Karpas-422 (cell line): Measurements from ENCODE around the gene PSAPL1. TPM values are rescaled to one million over a fixed set of nuclear protein-coding genes. Genes with fewer than 3 reads are reported as not detected.

Source experiments
- DNase-seq: peaks from one replicate; pipeline ENCODE4 v3.0.0-alpha.2; 2015
- H2AFZ ChIP-seq: fragments of 200-600 bp; sonication (generic); 2 replicates; pipeline ENCODE4 v1.6.1; 2014; ENCODE audit warnings: antibody characterized with exemption, low read length, mixed read lengths
- H3K27ac ChIP-seq: fragments of 200-600 bp; sonication (generic); 2 replicates; pipeline ENCODE4 v1.5.1; 2014; ENCODE audit warnings: mild to moderate bottlenecking, low read length, moderate library complexity
- H3K27me3 ChIP-seq: fragments of 200-600 bp; sonication (generic); 2 replicates; pipeline ENCODE4 v1.6.1; 2014; ENCODE audit warnings: low read length, mixed read lengths
- H3K36me3 ChIP-seq: fragments of 200-600 bp; sonication (generic); 2 replicates; pipeline ENCODE4 v1.6.1; 2014; ENCODE audit warnings: low read length, mixed read lengths; ENCODE audit not compliant: insufficient read depth
- H3K4me1 ChIP-seq: fragments of 200-600 bp; sonication (generic); 2 replicates; pipeline ENCODE4 v1.6.1; 2014; ENCODE audit warnings: mild to moderate bottlenecking, low read length, mixed read lengths
- H3K4me2 ChIP-seq: fragments of 200-600 bp; sonication (generic); 2 replicates; pipeline ENCODE4 v1.6.1; 2014; ENCODE audit warnings: low read length, low read depth, mild to moderate bottlenecking; ENCODE audit not compliant: poor library complexity, severe bottlenecking
- H3K4me3 ChIP-seq: fragments of 200-600 bp; sonication (generic); 2 replicates; pipeline ENCODE4 v1.5.1; 2014; ENCODE audit warnings: mild to moderate bottlenecking, antibody characterized with exemption, low read length, mixed read lengths
- H3K79me2 ChIP-seq: fragments of 200-600 bp; sonication (generic); 2 replicates; pipeline ENCODE4 v1.6.1; 2014; ENCODE audit warnings: mild to moderate bottlenecking, low read length, mixed read lengths
- H3K9ac ChIP-seq: fragments of 200-600 bp; sonication (generic); 2 replicates; pipeline ENCODE4 v1.6.0; 2014; ENCODE audit warnings: low read length
- H3K9me2 ChIP-seq: fragments of 200-600 bp; sonication (generic), shearing (Covaris generic); replicated peaks from 2 replicates; pipeline ENCODE4 v1.6.0; 2014; ENCODE audit warnings: mild to moderate bottlenecking, low read length, moderate library complexity; ENCODE audit not compliant: insufficient read depth
- H3K9me3 ChIP-seq: fragments of 300-700, 200-600 bp; sonication (generic); 2 replicates; pipeline ENCODE4 v1.6.1; 2014; ENCODE audit warnings: low read length, mixed read lengths
- H4K20me1 ChIP-seq: fragments of 200-600 bp; sonication (generic); 2 replicates; pipeline ENCODE4 v1.6.1; 2014; ENCODE audit warnings: mild to moderate bottlenecking, antibody characterized with exemption, low read length, low read depth; ENCODE audit not compliant: insufficient read depth
- total RNA-seq: library from RNA; depleted of rRNA; stranded (reverse); fragments of >200 nt; shearing (Covaris generic); gene quantifications from 2 replicates; pipeline ENCODE4 v1.2.3, GENCODE V29; 2014; ENCODE audit warnings: low replicate concordance

Gene PSAPL1
- total RNA-seq, 1 experiment from 2014 or later = not detected

- H3K9me3 ChIP-seq = no peaks in the 10 kb centered on the region
- no peaks in the 10 kb centered on the region for H4K20me1 ChIP-seq
- H3K27me3 ChIP-seq = no peaks in the 10 kb centered on the region
- no peak overlapping the region for H3K4me2 ChIP-seq
- H2AFZ ChIP-seq = no peak overlapping the region
- H3K4me3 ChIP-seq = no peak overlapping the region
- H3K9ac ChIP-seq = no peak overlapping the region
- H3K79me2 ChIP-seq = no peaks in the 10 kb centered on the region
- no peak overlapping the region for H3K27ac ChIP-seq
- DNase-seq = no peak
- no peaks in the 10 kb centered on the region for H3K9me2 ChIP-seq
- H3K4me1 ChIP-seq = no peaks in the 10 kb centered on the region
- no peaks in the 10 kb centered on the region for H3K36me3 ChIP-seq
Observed at GRCh38 chr4:7473081-7473480, 38.4 kb upstream of the PSAPL1 start.

- H3K79me2 ChIP-seq = no peaks in the 10 kb centered on the region
- DNase-seq = no peak
- no peak overlapping the region for H2AFZ ChIP-seq
- H4K20me1 ChIP-seq = no peaks in the 10 kb centered on the region
- no peaks in the 10 kb centered on the region for H3K27me3 ChIP-seq
- no peak overlapping the region for H3K4me2 ChIP-seq
- H3K9me2 ChIP-seq = no peaks in the 10 kb centered on the region
- no peaks in the 10 kb centered on the region for H3K36me3 ChIP-seq
- no peak overlapping the region for H3K4me3 ChIP-seq
- no peaks in the 10 kb centered on the region for H3K4me1 ChIP-seq
- no peaks in the 10 kb centered on the region for H3K9me3 ChIP-seq
- no peak overlapping the region for H3K27ac ChIP-seq
- H3K9ac ChIP-seq = no peak overlapping the region
Observed at GRCh38 chr4:7472442-7473013, 37.8 kb upstream of the PSAPL1 start.

- Histone ChIP-seq H3K27ac (no peak overlapping the region), H3K4me3 (no peak overlapping the region)
Observed at GRCh38 chr4:7470522-7471128, 35.9 kb upstream of the PSAPL1 start.

GRCh38 chr4:7470111-7470510 lies 35.4 kb upstream of the PSAPL1 start:
- H3K36me3 ChIP-seq = no peaks in the 10 kb centered on the region
- H3K27me3 ChIP-seq = no peaks in the 10 kb centered on the region
- H3K4me2 ChIP-seq = no peak overlapping the region
- no peak for DNase-seq
- no peak overlapping the region for H3K27ac ChIP-seq
- no peaks in the 10 kb centered on the region for H3K4me1 ChIP-seq
- no peaks in the 10 kb centered on the region for H4K20me1 ChIP-seq
- H3K9me2 ChIP-seq = no peaks in the 10 kb centered on the region
- no peaks in the 10 kb centered on the region for H3K9me3 ChIP-seq
- no peak overlapping the region for H3K4me3 ChIP-seq
- no peak overlapping the region for H3K9ac ChIP-seq
- H2AFZ ChIP-seq = no peak overlapping the region
- H3K79me2 ChIP-seq = no peaks in the 10 kb centered on the region

More at GRCh38 chr4:7470522-7471128, 35.9 kb upstream of the PSAPL1 start:
- Histone ChIP-seq H3K79me2 (no peaks in the 10 kb centered on the region), H3K9ac (no peak overlapping the region), H3K36me3 (no peaks in the 10 kb centered on the region), H3K9me3 (no peaks in the 10 kb centered on the region), H3K27me3 (no peaks in the 10 kb centered on the region), H3K4me1 (no peaks in the 10 kb centered on the region), H4K20me1 (no peaks in the 10 kb centered on the region), H3K4me2 (no peak overlapping the region), H3K9me2 (no peaks in the 10 kb centered on the region), H2AFZ (no peak overlapping the region)
- DNase-seq = no peak

- Histone ChIP-seq H3K9me2 (no peaks in the 10 kb centered on the region), H3K27me3 (no peaks in the 10 kb centered on the region), H3K4me1 (no peaks in the 10 kb centered on the region), H3K9me3 (no peaks in the 10 kb centered on the region), H3K79me2 (no peaks in the 10 kb centered on the region), H3K4me2 (no peak overlapping the region), H3K27ac (no peak overlapping the region), H4K20me1 (no peaks in the 10 kb centered on the region), H2AFZ (no peak overlapping the region), H3K9ac (no peak overlapping the region), H3K36me3 (no peaks in the 10 kb centered on the region), H3K4me3 (no peak overlapping the region)
- no peak for DNase-seq
Observed at GRCh38 chr4:7469023-7469422, 34.3 kb upstream of the PSAPL1 start.

GRCh38 chr4:7467471-7467870 lies 32.7 kb upstream of the PSAPL1 start:
- no peaks in the 10 kb centered on the region for H3K4me1 ChIP-seq
- H4K20me1 ChIP-seq = no peaks in the 10 kb centered on the region
- no peak for DNase-seq
- H3K9me3 ChIP-seq = no peaks in the 10 kb centered on the region
- H3K36me3 ChIP-seq = no peaks in the 10 kb centered on the region
- no peaks in the 10 kb centered on the region for H3K9me2 ChIP-seq
- H2AFZ ChIP-seq = no peak overlapping the region
- H3K27ac ChIP-seq = no peak overlapping the region
- H3K4me2 ChIP-seq = no peak overlapping the region
- no peaks in the 10 kb centered on the region for H3K27me3 ChIP-seq
- no peak overlapping the region for H3K4me3 ChIP-seq
- no peaks in the 10 kb centered on the region for H3K79me2 ChIP-seq
- no peak overlapping the region for H3K9ac ChIP-seq

GRCh38 chr4:7466904-7467303 lies 32.2 kb upstream of the PSAPL1 start:
- no peak overlapping the region for H3K9ac ChIP-seq
- DNase-seq = no peak
- H3K4me3 ChIP-seq = no peak overlapping the region
- no peak overlapping the region for H2AFZ ChIP-seq
- H4K20me1 ChIP-seq = no peaks in the 10 kb centered on the region
- H3K4me2 ChIP-seq = no peak overlapping the region
- no peaks in the 10 kb centered on the region for H3K79me2 ChIP-seq
- H3K27me3 ChIP-seq = no peaks in the 10 kb centered on the region
- H3K9me2 ChIP-seq = no peaks in the 10 kb centered on the region
- H3K27ac ChIP-seq = no peak overlapping the region
- H3K9me3 ChIP-seq = no peaks in the 10 kb centered on the region
- H3K4me1 ChIP-seq = no peaks in the 10 kb centered on the region
- no peaks in the 10 kb centered on the region for H3K36me3 ChIP-seq

- Histone ChIP-seq H3K4me2 (no peak overlapping the region), H3K4me1 (no peaks in the 10 kb centered on the region), H3K4me3 (no peak overlapping the region), H3K79me2 (no peaks in the 10 kb centered on the region), H3K36me3 (no peaks in the 10 kb centered on the region), H3K27me3 (no peaks in the 10 kb centered on the region), H3K9me2 (no peaks in the 10 kb centered on the region), H2AFZ (no peak overlapping the region), H3K9ac (no peak overlapping the region), H3K9me3 (no peaks in the 10 kb centered on the region), H4K20me1 (no peaks in the 10 kb centered on the region), H3K27ac (no peak overlapping the region)
- no peak for DNase-seq
Observed at GRCh38 chr4:7466215-7466614, 31.5 kb upstream of the PSAPL1 start.
